Measurements from ENCODE around the gene DISP2.

Gene DISP2

DNA sequence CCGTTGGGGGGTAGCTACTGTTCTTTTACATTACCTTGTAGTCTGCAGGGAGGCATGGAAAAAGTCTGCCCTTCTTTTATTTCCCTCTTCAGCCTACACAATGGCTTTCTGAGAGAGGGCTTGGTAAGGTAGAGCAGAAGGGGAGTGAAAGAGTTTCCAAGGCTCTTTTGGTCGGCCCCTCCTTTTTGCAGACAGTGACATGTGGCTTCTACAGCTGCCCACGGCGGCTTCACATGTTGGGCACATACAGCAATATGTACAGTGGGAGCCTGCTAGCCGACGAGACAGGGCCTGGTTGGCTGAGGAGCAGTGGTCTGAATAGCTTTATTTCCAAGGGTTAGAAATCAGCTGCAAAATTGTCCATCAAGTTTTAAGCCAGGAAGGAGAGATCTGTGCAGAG, 30.6 kb upstream of the DISP2 start:
- DNase-seq, result no peak

DNA sequence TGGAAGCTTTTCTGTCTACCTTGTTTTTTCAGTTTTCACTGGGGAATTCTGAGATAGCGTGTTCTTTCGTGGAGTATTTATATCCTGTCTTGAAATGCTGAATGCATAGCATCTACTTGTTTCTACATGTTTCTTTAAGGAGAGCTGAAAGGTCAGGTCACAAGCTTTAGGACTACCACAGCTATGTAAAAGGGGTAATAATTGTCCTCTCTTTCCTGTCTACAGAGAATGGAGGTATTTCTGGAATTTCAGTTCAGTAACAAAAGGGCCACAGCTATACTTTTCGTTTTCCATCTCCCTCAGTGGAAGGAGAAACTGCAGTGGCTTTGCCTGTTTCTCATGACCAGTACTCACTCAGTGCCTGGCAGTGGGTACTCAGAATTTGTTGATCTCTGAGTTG, 29.8 kb upstream of the DISP2 start:
- DNase-seq, result no peak

DNA sequence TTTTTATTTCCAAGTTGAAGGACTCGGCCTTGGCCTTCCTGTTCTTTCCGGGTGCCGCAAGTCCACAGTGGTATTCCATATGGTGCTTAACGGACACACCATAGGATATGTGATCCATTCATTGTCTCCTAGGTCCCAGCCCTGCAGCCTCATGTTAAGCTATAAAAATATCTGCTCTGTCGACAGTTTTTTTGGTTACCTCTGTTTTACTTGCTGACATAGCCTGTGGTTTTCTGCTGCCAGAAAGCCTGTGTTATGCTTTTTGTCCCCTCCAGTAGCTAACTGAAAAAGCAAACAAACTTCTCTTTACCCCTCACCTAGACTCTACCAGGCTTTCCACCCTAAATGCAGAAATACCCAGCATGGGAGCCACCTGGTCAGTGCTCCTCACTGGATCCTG, 29.3 kb upstream of the DISP2 start:
- DNase-seq, result no peak

DNA sequence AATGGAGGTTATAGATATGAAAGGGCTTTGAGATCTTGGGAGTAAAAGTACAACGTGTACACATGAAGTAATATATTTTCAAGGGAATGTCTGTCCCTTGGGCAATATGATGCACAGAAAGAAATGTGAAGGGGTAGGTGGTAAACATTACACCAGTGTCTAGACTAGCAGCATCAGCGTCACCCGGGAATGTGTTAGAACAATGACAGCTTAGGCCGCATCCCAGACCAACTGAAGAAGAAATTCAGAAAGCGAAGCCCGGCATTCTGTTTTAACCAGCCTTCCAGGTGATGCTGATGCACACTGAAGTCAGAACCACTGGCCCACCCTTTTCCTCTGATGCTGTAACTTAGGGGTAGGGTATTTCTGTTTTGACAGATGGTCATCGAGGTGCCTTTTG, 28.2 kb upstream of the DISP2 start:
- no peak for DNase-seq

DNA sequence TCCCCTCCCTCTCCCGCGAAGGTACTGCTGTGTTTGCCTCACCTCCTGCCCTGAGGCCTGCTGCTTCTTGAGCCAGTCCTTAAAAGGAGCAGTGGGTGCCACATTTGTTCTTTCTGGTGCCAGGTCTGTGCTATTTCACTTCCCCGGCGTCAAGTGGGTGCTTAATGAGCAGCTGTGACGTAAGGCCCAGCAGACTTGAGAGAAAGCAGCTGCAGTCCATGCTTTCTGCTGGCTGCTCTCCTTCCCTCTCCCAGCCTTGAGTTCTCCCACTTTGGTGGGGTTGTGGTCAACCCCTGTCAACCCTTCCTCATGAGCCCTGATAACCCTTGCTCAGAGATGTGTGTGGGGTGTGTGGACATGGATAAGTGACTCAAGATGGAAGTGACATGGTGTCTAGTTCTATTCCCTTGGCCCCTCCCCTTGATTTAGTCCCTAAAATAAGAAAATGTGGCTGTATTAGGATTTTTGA, 27.6 kb upstream of the DISP2 start:
- no peak for DNase-seq

DNA sequence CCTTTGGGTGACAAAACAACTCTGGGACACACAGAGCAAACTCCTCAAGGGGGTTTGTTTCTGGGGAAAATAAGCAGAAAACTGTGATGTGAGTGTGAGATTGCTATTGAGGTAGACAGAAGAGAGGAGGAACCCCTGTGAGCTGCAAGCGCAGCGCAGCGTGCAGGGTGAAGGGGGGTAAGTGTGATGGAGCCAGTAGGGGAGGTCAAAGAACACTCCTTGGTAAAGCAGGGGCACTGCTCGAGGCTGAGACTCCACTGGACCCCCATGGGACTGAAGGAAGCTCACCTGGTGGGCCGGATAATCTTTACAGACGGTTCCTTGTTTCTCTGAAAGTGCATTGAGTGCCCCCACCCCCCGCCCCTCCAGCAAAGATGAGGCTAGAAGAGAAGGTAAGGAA, 27.0 kb upstream of the DISP2 start:
- DNase-seq, result no peak

DNA sequence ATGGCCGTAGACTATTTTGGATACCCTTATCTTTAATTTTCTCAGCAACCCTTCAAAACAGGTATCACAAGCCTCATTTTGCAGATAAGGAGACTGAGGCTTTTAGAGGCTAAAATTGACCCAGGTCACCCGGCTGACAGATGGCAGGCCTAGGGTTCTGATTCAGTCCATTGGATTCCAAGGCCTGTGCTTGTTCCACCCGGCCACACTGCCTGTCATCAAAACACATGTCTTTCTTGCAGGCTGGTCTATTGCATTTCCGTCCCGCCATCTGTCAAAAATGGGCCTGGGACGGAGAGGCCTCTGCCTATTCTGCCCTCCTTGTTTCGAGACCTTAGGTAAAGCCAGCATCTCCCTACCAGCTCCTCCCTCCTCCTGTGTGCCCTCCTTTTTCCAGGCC, 26.4 kb upstream of the DISP2 start:
- DNase-seq, result no peak

DNA sequence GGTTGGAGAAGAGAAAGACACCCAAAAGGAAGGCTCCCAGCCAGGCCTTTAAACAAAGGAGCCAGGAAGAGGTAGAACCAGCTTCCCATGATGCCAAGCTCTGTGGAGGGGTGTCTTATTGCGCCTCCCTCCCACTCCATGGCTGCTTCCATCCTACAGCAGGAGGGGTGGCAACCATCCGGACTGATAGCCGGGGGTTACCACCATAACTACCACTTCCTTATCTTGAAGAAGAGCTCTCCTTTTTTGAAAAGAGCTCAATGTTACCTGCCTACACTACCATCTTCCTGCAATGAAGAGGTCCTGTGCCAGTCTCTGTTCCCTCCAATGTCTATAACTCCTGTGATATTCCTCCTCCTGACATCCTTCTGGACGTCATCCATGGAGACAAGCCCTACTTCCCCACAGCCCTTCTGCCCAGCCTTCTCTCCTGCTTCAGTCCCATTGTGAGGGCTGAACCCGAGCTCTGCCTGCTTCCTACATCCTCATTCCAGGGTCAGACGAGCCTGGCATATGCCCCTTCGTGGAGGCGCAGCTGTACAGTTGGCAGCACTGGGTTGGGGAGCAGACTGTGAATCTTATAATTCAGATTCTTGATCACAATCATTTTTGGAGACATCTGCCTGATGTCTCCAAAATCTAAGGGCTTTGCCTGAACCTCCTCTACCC, 25.8 kb upstream of the DISP2 start:
- DNase-seq, result no peak

DNA sequence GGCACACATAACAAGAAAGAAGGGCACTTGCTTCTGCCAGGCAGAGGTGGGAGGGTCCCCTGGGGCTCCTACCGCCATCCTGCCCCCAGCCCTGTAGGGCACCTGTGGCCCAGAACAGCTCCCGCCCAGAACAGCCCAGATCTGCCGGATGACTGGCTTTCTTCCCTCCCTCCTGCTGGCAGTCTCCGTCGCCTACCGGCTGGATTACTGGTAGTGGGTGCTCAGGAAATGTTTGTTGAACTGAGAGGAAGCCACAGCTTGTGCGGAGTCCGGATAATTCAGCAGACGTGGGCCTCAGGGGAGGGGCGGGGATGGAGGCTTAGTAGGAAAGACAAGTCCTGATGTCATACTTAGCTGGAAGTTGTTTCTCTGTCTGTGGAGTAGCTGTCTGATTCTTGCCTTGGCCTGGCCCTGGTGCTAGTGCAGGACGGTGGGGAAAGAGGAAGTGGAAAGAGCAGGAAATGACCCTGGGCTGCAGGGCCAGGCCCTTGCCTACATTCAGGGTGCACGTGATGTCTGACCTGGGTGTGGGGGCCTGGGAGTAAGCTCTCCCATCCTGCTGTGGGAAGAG, 24.0 kb upstream of the DISP2 start:
- DNase-seq, result peak in 1 of 2 experiments; percentile 42

DNA sequence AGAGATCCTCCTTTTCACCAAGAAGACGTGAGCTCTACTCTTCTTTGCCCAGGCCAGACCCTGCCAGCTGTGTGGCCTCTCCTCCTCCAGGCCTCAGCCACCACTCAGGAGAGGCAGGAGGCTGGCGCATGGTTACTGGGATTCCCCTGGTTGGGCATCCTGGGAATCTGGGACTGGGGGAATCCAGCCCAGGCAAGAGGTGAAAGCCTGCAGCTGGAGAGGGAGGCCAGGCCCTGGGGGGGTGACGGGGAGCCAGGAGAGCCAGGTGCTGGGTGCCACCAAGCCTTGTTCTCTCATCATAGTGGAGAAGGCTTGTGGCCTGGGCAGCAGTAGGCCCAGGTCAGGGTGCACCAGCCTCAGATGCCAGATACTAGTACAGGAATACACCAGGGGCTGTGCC, 23.5 kb upstream of the DISP2 start:
- no peak for DNase-seq

DNA sequence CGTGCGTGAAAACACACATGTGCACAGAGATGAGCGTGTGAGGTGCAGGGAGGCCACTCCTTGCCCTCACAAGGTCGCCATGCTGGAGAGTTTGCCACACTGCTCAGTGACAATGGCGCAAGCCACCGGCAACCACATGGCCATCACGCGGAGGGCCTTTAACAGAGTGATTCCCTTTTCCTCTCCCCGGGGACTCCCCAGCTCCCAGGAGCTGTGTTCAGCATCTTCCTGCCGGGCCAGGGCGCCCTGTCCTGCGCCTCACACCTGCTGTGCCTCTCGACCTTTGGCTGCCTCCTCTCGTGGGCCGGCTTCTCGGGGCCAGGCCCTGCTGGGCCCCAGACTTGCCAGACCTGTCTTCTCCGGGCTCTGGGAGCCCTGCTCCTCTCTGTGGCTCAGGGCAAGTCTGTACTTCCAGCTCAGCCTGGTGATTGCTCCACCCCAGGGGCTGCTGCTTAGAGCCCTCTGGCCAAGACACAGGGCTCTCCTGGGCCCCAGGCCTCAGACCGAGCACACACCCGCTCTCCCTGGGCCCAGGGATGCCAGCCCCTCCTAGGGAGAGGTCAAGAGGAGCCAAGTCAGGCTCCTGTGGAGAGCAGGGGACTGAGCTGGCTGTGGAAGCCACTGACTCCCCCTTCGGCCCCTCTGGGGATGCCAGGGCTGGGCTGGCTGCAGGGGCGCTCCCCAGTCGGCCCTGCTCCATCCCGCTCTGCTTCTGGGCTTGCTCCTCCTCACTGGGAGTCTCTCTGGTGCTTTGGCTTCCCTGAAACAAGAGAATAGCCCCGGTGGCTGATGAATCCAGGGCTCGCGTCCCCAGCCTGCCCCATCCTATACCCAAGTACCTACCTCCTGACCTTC, 22.9 kb upstream of the DISP2 start:
- no peak for DNase-seq

DNA sequence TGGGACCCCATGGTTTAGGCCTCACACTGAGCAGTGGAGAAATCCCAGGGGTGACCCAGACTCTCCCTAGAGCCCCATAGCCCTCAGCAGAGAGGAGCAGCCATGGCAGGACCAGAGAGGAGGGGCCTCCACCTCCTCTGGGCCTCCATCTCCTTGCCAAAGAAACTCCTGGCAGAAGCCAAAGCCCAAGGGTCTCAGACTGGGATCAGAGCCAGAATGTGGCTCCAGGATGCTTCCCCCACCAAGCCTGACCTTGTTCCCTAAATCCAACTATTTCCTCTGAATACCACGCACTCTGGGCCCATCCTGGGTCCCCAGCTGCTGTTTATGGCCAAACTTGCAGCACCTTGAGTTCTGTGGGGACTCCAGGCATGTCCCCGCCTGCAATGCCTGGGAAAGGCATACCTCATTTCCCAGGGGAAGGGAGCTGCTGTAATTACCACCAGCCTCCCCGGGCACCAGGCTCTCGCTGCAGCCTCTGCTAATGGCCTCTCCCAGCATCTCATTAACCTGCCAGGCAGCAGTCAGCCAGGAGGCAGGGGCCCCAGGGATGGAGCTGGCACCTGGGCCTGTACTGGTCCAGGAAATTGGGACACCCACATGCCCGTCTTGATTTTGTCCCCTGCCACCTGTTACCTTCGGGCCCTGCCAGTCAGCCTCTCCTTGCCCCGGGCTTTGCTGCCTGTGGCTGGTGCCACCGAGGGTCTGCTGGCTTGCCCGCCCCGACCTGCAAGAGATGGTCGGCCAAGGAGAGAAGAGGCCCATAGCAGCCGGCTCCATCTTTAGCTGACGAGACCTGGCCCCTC, 21.9 kb upstream of the DISP2 start:
- DNase-seq, result peak; percentile 24 to 30

DNA sequence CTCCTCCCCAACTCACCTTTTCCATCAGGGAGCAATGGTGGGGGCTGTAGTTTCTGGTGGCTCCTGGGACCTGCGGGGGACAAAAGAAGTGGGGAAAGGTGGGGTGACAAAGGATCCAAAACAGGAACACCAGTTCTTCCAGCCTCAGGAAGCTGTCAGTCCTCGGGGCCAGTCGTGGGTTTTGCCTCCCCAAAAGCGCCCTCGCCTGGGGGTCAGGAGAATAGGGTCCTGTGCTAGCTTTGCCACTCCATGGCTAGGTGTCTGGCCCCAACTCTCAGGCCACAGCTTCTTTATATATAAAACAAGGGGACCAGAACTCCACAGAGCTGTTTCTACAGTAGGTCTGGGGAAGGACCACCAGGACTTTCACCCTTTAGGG, 21.3 kb upstream of the DISP2 start:
- no peak for DNase-seq

DNA sequence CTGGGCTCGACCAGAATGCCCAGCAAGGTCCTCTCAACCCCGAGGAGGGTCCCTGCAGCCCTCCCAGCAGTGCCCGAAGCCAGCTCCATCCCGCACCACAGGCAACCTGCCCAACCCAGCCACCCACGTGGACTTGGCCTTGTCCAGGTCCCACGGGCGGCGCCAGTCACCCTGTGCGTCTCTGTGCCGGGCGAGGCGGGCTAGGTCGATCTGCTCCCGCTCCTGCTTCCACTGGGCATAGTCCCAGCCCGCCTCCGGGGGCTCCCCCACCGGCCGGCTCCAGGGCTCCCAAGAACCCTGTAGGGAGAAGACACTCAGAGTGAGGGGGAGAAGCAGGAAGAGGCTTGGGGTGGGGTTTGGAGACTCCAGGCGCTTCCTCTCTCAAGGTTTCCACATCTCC, 20.4 kb upstream of the DISP2 start:
- no peak for DNase-seq

DNA sequence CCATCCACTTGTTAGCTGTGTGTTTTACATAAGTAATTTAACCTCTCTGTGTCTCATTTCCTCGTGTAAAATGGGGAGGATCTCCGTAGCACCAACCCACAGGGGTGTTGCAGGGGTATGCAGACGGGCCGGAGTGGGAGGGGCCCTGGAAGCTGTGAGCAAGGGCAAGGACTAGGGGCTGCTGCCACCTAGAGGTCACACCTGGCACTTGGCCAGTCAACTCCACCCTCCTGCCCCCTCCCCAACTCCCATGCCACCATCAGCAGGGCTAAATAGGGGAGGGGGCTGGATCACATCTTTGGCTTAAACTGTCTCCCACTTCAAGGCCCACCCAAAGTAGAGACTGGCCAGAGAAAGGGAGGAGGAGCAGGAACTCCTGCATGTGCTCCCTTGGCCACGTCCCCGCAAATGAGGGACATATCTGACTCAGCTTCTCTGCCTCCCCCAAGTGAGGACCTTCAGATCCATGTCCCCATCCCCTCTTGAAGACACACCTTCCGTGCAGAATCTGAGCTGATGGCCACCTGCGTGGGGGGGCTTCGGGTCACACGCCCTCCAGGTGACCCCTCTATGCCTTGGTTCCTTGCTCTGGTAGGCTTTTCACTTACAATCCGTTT, 19.9 kb upstream of the DISP2 start:
- DNase-seq, result peak; percentile 68 to 72

DNA sequence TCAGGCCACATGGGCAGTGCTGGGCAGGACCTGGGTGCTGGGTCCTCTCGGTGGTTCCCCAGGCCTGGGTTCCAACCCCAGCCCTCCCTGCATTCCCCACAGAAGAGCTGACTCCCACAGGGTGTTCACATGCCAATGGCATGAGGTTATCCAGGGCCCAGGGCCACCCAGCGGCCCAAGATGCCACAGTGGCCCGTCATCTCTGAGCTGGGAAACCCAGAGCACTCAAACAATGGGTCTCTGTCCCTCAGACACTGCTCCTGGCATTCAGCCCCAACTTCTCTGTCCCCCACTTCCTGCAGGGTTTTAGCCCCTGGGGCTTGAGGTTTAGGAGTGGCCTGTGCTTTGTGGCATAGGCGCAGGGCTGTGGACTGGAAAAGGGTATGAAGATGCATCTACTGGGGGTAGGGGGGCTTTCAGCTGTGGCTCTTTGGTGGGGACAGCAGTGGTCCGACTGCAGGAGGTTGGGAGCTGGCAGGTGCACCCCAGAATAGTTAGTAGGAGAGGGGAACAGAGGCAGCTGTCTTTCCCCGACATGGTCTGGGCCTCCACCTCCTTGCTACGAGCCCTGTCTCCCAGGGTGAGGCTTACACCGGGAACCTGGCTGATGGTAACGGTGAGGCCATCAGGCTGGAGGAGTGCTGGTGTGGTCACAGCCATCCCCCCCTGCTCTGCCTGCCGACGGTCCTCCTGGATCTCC, 18.9 kb upstream of the DISP2 start:
- no peak for DNase-seq

DNA sequence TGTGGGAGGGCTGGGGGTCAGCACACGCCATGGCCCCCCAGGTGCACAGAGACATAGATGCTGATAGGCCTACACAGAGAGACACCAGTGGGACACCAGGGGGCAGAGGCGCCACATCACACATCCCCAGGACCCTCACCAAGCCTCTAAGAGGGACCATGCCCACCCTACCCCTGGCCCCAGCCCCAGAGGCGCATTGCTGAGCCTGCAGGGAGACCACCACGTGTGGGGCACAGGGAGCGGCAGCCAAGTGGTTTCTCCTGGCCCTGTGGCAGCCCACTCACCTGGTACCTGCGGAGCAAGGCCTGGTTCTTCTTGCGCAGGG, 18.4 kb upstream of the DISP2 start:
- no peak for DNase-seq

DNA sequence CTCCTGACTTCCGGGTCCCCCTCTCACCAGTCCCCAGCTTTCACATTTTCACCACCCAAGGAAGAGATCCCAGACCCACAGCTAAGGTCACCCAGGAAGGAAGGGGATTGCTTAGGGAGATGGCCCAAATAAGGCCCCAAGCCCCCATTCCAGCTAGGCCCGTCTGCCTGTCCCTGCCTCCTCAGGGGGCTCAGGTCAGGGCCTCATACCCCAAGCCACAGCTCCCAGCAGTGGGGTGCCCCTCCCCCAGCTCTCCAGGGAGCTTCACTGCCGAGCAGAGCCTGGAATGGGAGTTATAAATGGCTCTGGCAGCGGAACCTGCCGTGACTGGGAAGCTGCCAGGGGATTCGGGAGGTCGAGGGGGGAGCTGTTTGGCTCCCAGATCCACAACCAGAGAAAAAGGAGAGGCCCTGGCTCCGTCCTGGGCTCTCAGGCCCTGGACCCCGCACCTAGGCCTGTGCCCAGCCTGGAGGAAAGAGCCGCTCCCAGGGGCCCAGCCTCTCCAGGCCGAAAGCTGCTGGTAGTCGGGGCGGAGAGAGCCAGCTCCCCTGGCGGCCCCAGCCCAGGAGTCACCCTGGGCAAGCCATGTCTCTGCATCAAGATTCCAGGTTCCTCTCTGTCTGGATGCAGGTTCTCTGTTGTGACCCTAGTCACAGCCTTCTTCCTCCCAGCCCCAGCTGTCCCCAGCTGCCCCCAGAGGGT, 17.8 kb upstream of the DISP2 start:
- DNase-seq, result peak; percentile 45 to 48

DNA sequence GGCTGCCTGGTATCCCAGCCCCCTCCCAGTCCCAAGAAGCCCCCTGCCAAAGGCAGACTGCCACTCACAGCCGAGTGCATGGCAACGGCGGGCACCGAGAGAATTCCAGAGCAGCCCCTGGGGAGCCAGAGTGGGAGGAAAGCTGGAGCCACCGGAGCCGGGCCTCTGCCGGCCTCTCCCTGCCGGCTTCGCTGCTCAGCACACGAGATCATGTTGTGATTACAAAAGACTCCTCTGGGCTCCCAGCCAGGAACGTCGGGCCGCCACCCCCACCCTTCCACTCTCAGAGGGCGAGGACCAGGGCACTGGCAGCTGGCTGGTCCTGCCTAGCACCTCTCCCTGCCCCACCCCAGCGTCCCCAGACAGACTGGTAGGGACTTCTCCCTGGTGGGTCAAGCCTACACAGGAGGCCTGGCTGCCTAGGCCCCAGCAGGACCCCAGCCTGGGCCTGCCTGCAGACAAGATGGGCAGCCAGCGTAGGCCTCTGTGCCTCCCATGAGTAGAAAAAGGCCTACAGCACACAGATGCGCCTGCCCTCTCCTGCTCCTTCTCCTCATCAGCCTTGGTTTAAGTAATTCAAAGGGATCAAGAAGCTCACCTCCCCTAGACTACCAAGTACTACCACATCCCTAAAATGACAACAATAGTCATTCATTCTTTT, 17.1 kb upstream of the DISP2 start, which contains the start of gene CCDC9B:
Gene CCDC9B, minus strand, starts transcription at position 200 of the 661 bp plus-strand sequence. Its CDS starts 120 bp downstream, at position 80.
- peak; percentile 65 to 74 for DNase-seq

DNA sequence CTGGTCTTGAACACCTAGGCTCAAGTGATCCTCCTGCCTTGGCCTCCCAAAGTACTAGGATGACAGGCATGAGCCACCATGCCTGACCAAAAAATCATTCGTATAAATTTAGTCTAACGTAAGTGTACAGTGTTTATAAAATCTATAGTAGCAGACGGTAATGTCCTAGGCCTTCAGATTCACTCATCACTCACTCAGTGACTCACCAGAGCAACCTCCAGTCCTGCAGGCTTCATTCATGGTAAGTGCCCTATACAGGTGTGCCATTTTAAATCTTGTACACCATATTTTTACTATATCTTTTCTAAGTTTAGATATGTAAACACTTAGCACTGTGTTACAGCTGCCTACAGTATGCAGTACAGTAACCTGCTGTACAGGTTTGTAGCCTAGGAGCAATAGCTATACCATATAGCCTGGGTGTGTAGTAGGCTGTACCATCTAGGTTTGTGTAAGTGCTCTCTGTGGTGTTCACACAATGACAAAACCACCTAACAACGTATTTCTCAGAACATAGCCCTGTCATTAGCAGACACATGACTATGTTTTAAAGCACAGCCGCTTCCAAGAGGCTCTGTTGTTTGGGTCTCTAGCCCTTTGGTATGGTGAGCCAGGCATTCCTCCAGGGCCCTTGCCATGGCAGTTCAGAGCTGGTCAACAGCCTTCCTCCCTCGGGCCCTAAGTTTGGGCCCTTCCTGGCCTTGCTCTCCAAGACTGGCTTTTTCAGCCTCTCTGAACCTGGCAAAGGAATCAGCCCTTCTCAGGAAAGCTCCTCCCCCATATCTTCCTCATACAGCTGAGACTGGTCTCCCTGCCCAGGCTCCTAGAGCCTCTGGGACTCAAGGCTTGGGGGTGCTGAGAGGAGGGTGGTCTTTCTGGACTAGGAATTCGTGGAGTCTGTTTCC, 15.4 kb upstream of the DISP2 start:
- DNase-seq, result no peak

Data from NCI-H2081 (cell line).